ENCODE results near the gene FHIT.
A peak's percentile ranks its signal among the peaks of the same experiment; 100 is the strongest.
"Not testable (repeated sequence)": the region's sequence is repeated elsewhere in the genome, so short reads cannot be mapped to it uniquely, and the experiment has no call there.

The FHIT gene

DNA sequence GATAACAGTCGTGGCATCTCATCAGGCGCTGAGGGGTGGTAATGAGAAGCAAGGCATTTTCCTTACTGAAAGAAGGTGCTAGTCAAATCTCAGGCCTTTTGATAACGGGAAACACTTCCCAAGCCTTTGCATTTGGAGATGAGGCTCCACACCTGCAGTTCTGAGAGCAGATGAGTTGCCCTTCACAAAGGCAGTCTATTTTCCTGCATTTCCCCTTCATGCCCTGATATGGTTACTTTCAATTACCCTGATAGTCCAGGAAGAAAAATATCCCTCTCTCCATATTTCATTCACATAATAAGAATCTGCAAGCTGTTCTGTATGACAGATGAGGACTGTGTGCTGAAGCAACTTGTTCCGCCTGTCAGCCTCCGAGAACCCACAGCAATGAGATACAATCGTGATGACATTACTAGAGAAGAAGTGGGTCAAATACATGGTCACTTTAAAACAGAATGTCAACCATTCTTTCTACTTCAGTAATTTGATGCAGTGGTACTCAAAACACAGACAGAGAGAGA lies 25.0 kb downstream of the FHIT start:
- DNase-seq, result no peak

DNA sequence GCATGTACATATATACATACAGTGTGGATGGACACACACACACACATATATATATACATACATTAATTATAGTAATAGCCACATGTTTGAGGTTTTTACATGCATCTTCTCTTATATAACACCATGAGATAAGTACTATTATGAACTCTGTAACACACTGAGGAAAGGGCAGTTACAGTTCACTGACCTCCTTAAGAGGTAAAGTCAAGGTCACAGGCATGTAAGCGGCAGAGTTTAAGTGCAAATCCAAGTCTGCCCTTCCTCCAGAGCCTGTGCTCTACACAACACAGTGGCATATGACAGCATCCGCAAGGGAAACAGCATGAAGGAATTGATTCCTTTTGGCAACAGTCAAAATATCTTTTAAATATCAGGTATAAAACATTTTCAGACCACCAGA lies 26.4 kb downstream of the FHIT start:
- DNase-seq, result no peak

DNA sequence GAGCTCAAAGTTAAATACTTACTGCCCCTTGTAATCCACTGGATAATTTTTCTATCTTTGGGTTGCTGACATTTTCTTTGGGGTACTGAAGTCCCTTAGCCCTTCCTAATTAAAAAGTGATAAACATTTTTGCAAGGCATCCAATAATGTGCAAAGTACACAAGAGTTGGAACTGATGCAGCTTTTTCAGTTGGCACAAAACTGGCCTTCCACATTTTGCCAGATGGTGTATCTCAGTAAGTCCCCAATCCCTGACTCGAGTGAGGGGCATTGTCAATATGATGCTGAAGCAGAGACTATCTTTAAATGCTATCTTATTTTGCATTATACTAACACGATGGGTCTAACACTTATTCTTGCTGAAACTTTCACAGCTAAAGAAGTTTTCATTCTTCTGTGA lies 27.8 kb downstream of the FHIT start:
- no peak for DNase-seq

DNA sequence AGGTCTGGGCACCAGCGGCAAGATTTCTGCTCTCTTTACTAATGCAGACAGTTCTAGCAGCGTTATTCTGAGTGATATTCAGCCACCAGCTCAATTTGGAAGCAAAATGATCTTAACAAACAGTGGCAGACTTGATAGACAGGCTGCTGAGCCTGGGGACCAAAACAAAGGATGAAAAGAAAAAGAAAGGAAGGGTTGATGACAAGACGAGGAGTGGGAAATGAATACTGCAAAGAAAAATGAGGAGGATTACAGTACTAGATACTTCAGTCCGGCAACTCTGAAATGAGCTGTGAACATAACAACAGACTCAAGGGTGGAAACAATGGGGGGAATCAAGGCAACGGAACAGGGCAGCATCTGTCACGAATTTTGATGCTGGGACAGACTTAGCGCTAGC lies 28.8 kb downstream of the FHIT start:
- DNase-seq, result no peak

DNA sequence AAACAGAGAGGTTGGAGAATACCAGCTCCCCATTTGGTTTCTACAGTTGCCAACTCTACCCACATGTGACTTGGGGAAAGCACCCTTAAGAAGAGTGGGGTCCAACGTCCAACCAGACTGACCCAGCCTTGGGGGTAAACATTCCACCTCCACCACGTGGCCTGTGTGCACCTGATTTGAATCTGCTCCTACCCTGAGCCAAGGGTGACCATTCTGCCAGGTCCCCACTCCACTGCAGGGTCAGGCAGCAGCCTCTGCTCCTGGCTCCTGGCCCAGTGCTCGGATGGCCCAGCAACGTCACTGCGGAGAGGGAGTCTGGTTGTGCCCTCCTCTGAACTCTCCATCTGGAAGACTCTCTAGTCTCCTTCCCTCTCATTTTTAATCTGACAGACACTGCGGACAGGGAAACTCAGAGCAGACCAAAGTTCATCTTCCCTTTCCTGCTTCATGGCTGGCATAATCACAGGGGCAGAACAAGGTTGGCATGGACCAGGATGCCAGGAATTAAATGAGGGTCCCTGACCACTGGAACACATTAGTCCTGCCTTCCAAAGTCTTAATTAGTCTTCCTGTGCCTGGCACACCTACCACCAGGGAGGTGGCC lies 29.4 kb downstream of the FHIT start:
- DNase-seq, result no peak

DNA sequence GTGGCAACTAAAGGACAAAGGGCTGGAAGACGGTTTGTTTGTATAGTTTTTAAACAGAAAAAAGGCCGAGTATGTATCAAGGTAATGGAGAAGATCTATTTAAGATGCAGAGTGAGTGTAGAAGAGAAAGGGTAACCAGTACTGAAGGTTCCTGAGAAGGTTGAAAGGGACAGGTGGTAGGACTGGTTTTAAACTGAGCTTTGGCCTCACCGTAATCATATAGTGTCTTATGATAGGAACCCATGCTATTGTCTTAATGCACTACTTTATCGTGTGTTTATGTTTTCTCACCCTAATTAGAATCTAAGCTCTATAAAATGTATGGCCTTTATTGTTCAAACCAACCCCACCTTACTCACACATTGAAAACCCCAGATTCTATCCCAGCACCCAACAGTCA lies 32.7 kb downstream of the FHIT start:
- no peak for DNase-seq

DNA sequence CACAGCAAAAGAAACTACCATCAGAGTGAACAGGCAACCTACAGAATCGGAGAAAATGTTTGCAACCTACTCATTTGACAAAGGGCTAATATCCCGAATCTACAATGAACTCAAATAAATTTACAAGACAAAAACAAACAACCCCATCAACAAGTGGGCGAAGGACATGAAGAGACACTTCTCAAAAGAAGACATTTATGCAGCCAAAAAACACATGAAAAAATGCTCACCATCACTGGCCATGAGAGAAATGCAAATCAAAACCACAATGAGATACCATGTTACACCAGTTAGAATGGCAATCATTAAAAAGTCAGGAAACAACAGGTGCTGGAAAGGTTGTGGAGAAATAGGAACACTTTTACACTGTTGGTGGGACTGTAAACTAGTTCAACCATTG lies 35.1 kb downstream of the FHIT start:
- not testable (repeated sequence) for DNase-seq

DNA sequence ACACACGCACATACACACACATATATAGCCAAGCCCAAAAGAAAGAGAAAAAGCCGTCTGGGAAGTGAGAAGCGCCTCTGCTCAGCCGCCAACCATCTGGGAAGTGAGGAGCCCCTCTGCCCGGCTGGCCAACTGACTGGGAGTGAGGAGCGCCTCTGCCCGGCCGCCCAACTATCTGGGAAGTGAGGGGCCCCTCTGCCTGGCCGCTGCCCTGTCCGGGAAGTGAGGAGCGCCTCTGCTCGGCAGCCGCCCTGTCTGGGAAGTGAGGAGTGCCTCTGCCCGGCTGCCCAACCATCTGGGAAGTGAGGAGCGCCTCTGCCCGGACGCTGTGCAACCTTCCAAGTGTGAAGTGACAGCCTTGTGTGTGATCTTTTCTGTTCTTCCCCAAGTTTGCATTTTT lies 49.2 kb downstream of the FHIT start:
- no peak for DNase-seq

DNA sequence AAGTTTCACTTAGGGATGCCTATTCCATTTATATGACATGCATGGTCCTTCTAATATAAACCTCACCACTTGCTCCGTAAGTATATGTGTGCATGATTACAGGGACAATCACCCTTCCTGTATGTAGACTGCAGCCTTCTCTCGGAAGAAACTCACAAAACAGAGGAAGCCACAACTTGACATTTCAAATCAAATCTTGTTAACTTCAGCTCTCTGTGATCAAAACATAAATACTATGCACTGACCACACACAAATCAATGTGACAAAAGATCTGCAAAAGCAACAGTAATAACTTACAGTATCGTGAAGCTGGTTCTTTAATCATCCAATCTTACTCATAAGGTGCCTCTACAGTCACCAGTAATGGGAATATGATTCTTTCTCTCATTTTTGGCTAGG lies 50.2 kb downstream of the FHIT start:
- no peak for DNase-seq

DNA sequence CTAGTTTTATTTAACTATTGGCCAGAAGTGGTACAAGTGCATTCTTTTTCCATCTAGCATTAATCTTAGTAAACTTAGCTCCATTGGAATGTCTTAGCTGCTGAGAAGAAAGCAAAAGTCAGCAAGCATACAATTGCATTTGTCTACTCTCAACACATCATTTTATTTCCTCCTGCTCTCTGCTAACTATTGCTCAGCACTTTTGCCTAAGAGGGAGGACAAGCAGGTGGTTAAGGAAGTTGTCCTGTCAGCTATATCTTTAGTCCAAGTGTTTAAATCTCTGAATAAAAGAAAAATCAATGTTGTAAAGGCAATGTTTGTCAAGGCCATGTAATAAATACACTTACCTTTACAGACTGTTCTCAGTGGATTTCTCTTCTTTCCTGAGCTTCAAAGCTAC lies 51.0 kb downstream of the FHIT start:
- DNase-seq, result no peak

DNA sequence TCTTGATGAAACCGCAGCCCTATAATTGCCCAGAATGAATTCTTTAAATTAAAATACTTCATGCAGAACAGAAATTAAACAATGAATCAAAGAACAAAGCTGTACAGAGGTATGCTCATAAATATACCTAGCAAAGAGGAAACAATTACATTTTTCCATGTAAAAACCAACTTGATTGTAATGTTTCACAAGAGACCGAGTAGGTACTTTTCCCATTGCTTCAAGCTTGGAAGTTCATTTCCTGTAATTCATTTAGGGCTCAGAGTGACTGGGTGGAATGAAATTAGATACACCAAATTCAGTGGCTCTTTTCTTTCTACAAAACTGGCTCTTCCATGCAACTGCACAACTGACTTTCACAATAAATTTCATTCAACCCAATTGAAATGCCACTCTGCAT lies 51.4 kb downstream of the FHIT start:
- no peak for DNase-seq

DNA sequence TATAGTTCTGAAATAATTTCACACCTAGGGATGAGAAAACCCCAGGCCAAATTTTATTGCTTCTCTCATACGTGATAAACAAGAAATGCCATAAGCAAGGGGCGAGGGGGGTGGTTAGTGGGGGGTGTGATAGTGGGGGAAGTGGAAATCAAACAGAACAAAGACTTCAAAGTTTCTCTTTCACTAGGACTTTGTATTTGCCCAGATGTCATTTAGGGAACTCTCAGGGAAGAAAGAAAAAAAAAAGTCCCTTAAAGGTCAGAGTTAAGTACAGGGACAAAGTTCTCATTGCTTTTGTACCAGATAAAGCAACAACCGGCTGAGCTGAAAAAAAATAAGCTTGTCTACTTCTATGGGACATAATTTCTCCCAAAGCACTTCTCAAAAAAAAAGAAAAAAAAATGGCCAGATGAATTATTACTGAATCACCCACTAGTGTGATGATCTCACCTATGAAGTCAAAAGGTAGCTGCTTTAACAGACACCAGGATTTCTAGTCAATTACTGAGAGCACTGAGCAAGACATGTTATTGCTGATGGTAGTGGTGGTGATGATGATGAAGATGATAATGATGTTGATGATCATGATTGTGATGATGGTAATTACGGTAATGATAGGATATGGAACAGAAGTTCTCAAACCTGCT lies 56.2 kb downstream of the FHIT start:
- no peak for DNase-seq

DNA sequence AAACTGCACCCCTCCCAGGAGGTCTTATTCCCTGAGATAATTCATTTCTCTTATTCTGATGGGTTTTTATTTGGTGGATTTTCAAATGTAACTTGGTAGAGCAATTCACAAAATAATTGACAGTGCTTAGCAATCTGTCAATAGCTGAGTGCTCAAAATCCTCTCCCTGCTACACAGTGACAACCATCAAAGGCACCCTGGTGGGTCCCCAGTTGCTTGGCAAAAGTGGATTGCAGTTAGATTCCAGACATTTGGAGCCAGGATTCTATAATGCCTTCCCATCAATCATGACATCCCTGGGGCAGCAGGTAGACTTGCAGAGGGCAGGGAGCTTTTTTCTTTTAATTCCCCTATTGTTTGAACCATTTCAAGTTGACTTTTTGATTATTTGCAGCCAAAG lies 59.0 kb downstream of the FHIT start:
- DNase-seq, result no peak

DNA sequence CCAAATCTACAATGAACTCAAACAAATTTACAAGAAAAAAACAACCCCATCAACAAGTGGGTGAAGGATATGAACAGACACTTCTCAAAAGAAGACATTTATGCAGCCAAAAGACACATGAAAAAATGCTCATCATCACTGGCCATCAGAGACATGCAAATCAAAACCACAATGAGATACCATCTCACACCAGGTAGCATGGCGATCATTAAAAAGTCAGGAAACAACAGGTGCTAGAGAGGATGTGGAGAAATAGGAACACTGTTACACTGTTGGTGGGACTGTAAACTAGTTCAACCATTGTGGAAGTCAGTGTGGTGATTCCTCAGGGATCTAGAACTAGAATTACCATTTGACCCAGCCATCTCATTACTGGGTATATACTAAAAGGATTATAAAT lies 61.0 kb downstream of the FHIT start:
- not testable (repeated sequence) for DNase-seq

DNA sequence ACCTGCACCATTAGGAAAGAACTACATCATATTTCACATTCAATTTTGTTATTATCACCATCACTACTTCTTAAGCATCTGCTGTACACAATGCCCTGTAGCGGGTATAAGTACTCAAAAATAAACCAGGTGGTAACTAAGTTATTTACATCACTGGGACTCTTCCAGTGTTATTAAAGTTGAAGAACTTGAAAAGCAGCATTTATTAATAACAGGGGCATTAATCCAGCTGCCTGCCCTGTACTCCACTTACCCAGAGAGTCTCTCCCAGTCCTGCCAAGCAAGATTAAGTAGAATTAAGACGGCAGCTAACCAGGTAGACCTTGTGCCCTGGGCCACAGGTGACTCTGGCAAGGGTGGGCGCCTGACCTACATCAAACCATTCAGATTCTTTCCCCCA lies 65.2 kb downstream of the FHIT start:
- no peak for DNase-seq

DNA sequence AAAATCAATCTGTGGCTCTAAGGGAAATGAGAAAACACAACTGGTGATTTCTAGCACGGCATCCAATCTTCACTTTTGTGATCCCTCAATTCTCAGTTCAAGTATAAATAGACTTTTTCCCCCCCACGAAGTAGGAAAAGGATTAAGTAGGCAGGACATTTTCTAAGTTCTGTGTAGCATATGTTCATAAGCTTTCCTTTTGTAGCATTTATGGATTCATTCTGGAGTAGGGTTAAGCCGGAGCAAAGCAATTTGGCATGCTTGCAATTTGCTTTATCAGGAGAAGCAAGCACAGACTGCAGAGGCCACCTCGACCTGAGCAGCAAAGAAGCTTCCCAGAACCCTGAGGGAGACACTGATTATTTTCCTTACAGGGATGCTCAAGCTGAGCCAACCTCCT lies 66.3 kb downstream of the FHIT start:
- DNase-seq, result no peak

DNA sequence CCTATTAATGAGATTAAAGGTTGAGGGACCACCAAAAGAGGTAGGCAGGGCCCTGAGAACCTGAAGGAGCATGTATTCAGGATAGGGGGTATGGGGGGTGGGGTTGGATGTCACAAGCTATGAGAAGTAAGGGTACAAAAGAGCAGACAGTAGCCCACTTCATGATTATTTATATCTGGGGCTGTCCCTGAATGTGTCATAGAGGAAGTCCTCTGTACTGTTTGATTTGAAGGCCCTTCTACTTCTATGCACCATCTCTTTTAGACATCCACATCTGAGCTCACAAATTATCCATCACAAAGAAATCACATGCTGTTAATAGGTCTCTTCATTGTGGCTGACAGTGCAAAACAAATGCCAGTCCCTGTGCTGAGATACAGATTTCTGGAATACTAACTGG lies 68.6 kb downstream of the FHIT start:
- no peak for DNase-seq

DNA sequence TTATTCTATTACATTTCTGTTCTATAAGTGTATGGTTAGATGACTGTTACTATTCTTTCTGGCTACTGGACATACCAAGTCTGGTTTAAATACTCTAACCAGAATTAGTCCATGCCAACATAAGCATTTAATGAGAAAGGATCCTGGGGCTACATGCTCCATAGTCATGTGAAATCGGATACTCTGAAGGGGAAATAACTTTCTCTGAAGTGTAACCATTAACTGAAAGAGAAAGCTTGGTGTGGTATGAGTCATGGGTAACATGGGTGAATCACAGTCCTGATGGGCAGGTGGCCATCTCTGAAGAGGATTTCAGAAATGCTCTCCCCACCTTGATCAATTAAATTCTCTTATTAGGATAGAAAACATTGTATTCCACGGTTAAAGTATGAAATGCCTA lies 69.4 kb downstream of the FHIT start:
- DNase-seq, result no peak

DNA sequence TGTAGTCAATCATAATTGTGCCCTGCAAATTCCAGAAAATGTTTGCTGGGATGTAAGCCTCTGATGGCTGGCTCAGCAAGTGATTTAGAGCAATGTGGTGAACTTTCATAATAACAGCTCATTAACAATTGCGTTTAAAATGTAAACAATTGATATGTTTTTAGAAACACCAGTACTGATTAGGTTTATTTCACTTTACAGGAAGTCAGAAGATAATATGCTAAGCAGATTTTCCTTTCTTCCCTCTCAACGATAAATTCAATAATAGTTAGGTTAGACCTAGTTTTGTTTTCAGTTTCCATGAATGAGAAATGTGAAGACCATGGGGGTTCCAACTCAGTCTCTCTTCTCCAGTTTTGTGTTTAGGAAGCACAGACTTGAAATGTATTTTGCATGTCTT lies 71.0 kb downstream of the FHIT start:
- no peak for DNase-seq

DNA sequence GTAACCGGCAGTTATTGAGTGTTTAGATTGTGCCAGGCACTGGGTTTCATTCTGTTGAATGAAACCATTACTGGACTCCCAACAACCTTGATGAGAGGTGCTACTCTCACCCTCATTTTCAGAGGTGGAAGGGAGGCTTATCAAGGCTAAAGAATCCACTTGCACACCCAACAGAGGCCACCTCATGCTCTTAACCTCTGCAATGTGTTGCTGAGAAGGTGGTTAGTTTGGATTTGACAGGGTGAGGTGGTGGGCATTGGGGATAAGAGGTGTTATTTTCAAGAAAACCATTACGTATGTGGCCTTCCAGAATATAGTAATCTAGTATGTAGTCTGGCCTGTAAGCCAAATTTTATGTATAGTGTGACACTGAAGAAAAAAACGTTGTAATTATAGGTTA lies 73.1 kb downstream of the FHIT start:
- no peak for DNase-seq

DNA sequence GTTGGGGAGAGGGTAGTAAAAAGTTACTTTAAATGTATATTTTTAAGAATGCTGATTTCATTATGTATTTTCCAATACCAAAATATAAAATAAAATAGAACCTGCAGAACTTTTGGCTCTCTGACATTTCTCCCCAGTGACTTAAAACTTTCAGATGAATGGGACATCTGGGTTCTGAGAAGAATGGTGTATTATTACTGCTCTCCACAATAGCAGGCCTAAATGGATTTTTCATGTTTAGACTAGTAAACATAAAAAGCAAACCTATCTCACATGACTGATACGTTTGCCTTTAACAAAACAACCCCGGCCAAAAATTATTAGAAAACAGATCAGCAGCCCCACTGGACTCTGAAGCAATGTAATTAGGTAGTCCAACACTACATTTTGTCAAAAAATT lies 73.8 kb downstream of the FHIT start:
- DNase-seq, result no peak

DNA sequence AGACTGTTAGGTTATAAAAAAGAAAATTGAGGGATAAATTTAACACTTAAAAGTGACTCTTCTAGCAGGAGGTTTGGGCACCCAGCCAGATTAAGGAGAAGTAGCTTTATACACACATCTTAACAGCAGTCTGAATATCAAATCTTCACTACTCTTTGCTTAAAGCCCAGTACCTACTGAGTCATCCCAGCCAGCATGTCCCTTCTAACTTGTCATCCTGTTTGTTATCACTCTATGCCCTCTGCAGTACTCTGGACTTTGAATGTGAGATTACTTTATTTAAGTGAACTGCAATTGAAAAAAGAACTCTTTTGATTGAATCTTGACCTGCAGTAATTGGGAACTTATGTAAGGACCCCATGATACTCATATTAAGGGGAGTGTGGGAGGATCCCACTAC lies 77.6 kb downstream of the FHIT start:
- DNase-seq, result no peak

DNA sequence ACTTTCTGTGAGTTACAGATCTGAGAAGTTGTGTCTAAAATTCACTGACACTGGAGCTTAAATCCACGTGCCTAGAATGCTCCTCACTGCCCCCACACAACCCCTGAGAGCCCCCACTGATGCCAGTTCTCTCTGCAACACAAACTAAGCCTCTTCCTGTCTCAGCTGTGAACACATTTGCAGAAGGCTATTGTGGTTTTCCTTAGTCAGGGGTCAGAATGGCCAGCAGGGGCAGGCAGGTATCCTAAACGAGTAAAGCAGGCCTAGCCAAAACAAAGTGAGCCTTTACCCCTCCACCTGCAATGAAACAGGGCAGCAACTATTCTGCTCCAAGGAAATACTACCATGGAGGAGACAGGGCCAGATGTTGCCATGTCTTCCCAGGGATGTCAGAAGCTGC lies 78.6 kb downstream of the FHIT start:
- peak; percentile 3 for DNase-seq

DNA sequence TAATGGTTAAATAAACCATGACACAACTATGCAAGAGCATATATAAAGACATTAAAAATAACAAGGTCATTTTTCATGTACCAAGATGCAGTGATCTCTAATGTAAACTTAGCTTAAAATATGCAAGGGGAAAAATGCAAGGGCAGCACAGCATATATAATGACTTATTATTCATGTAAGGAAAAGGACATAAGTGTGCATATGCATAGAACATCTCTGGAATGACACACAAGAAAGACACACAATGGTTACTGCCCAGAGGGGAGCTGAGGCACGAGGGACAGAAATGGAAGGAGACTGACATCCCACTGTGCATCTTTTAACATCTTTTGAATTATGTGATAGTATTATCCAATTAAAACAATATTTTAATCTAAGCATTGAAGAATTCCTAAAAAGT lies 79.0 kb downstream of the FHIT start:
- DNase-seq, result no peak

DNA sequence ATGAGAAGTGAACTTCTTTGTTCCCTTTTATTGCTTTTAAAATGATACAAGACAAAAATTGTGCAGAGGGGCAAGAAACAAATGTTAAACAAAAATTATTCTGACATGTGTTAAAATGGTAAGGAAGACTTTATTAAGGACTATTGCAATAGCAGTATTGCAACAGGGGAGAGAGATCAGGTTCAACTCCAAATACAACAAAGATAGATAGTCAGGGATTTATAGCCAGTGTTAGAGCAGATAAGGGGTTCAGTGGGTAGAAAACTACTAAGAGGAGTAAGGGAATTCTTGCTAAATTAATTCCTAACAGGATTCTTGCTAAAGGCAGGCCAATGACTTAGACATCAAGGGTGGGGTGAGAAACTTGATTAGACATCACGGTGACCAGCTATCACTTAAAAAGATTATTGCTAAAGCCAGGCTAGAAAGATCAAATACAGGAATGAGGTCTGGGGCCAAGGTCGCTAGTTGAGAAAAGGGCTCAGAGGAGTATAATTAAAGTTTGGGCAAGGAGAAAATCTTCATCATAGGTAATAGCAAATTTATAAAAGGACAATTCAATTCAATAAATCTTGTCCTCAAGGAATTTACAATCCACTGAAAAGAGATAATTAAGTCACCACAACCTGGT lies 81.5 kb downstream of the FHIT start:
- DNase-seq, result no peak

All from NCI-H146 (cell line).